22Rv1 (cell line): ENCODE measurements around the gene RNF11.

Source experiments
- ZFX ChIP-seq: fragments of 450-650 bp; IDR thresholded peaks from 2 replicates; pipeline ENCODE4 v1.6.1; 2017; ENCODE audit warnings: antibody characterized with exemption, borderline replicate concordance
- TF ChIP-seq, protein P1 (sequence below): fragments of 450-650 bp; IDR thresholded peaks from 2 replicates; pipeline ENCODE4 v1.5.1; 2017; ENCODE audit warnings: mild to moderate bottlenecking

DNA sequence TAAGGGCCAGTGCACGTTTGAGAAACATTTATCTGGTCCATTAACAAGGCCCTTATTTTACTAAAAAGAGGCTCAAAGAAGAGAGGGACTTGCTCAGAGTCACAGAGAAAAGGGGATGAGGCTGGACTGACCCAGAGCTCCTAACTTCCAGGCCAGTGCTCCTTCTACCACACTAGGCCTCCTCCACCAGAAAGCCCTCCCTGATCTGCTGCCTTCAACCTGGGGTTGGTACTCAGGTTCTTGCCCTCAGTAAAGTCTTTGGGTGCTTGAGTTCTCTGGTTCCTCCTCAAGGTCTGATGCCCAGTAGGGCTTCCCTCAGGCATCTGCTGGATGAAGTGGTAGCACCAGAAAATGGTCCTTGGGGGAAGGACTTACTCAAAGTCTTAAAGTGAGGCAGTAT, 68.3 kb downstream of the RNF11 start:
- TF ChIP-seq, protein P1, sequence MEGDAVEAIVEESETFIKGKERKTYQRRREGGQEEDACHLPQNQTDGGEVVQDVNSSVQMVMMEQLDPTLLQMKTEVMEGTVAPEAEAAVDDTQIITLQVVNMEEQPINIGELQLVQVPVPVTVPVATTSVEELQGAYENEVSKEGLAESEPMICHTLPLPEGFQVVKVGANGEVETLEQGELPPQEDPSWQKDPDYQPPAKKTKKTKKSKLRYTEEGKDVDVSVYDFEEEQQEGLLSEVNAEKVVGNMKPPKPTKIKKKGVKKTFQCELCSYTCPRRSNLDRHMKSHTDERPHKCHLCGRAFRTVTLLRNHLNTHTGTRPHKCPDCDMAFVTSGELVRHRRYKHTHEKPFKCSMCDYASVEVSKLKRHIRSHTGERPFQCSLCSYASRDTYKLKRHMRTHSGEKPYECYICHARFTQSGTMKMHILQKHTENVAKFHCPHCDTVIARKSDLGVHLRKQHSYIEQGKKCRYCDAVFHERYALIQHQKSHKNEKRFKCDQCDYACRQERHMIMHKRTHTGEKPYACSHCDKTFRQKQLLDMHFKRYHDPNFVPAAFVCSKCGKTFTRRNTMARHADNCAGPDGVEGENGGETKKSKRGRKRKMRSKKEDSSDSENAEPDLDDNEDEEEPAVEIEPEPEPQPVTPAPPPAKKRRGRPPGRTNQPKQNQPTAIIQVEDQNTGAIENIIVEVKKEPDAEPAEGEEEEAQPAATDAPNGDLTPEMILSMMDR: no peak
- TF ChIP-seq ZFX: no peak
